HepG2 (cell line): Measurements from ENCODE around the gene PPP1R15B. TPM values are rescaled to one million over a fixed set of nuclear protein-coding genes. Genes with fewer than 3 reads are reported as not detected.

Source experiments
- AKNA ChIP-seq: sonication (generic); formaldehyde crosslinking; IDR thresholded peaks from 2 replicates; pipeline ENCODE4 v1.4.0; 2020; ENCODE audit warnings: missing genetic modification reagents, borderline replicate concordance
- ARID5B ChIP-seq: IDR thresholded peaks from 2 replicates; pipeline ENCODE4 v1.4.0; 2020; ENCODE audit warnings: mild to moderate bottlenecking, missing genetic modification reagents
- ARNTL ChIP-seq: sonication (generic); formaldehyde crosslinking; IDR thresholded peaks from 2 replicates; pipeline ENCODE4 v1.4.0; 2020; ENCODE audit warnings: mild to moderate bottlenecking, missing genetic modification reagents
- CBX1 ChIP-seq: IDR thresholded peaks from one replicate; pipeline ENCODE4 v1.6.1; 2016; ENCODE audit warnings: antibody characterized with exemption, low read depth
- FOXA1 ChIP-seq, 2 experiments: fragments of 450-650 bp in 1 of 2; sonication (generic) in 1 of 2; formaldehyde crosslinking in 1 of 2; IDR thresholded peaks; 2 replicates each; pipeline versions ENCODE4 v1.4.0 to v1.6.1; 2016 to 2020; ENCODE audit warnings: missing genetic modification reagents in 1 of 2
- KLF15 ChIP-seq: sonication (generic); formaldehyde crosslinking; IDR thresholded peaks from 2 replicates; pipeline ENCODE4 v1.8.1; 2023; ENCODE audit warnings: borderline replicate concordance, mild to moderate bottlenecking, inconsistent platforms, missing genetic modification reagents, mixed read lengths
- NPAS2 ChIP-seq: sonication (generic); formaldehyde crosslinking; IDR thresholded peaks from 2 replicates; pipeline ENCODE4 v1.8.0; 2022; ENCODE audit warnings: mild to moderate bottlenecking, missing genetic modification reagents, borderline replicate concordance
- PHF8 ChIP-seq: sonication (generic); formaldehyde crosslinking; IDR thresholded peaks from 2 replicates; pipeline ENCODE4 v1.5.0; 2020; ENCODE audit warnings: missing genetic modification reagents
- PLRG1 ChIP-seq: fragments of 450-650 bp; conservative IDR thresholded peaks from 2 replicates; pipeline ENCODE4 v1.6.1; 2016
- PPARG ChIP-seq: conservative IDR thresholded peaks from 2 replicates; pipeline ENCODE4 v1.6.1; 2016; ENCODE audit warnings: missing biosample characterization, missing genetic modification reagents
- SOX6 ChIP-seq, 2 experiments: fragments of 450-650 bp in 1 of 2; sonication (generic) in 1 of 2; formaldehyde crosslinking in 1 of 2; IDR thresholded peaks; 2 replicates each; pipeline versions ENCODE4 v1.4.0 to v1.6.1; 2017 to 2020; ENCODE audit warnings: antibody characterized with exemption in 1 of 2, mild to moderate bottlenecking in 1 of 2, missing genetic modification reagents in 1 of 2
- TEAD3 ChIP-seq: optimal IDR thresholded peaks from 2 replicates; pipeline ENCODE3; 2016; ENCODE audit warnings: borderline replicate concordance
- TMF1 ChIP-seq: sonication (generic); formaldehyde crosslinking; IDR thresholded peaks from 2 replicates; pipeline ENCODE4 v1.8.1; 2022; ENCODE audit warnings: low read depth, missing genetic modification reagents
- WIZ ChIP-seq: sonication (generic); formaldehyde crosslinking; IDR thresholded peaks from 2 replicates; pipeline ENCODE4 v1.5.1; 2020; ENCODE audit warnings: mild to moderate bottlenecking, missing genetic modification reagents
- ZNF501 ChIP-seq: sonication (generic); formaldehyde crosslinking; IDR thresholded peaks from 2 replicates; pipeline ENCODE4 v1.5.1; 2020; ENCODE audit warnings: mild to moderate bottlenecking, moderate library complexity, missing genetic modification reagents
- ZNF652 ChIP-seq: IDR thresholded peaks from 2 replicates; pipeline ENCODE4 v1.6.1; 2016; ENCODE audit warnings: low read depth, borderline replicate concordance
- ZNF660 ChIP-seq: sonication (generic); formaldehyde crosslinking; IDR thresholded peaks from 2 replicates; pipeline ENCODE4 v1.5.1; 2020; ENCODE audit warnings: mild to moderate bottlenecking, low read depth, missing genetic modification reagents, borderline replicate concordance
- ZSCAN21 ChIP-seq: sonication (generic); formaldehyde crosslinking; IDR thresholded peaks from 2 replicates; pipeline ENCODE4 v1.8.0; 2022; ENCODE audit warnings: mild to moderate bottlenecking, missing genetic modification reagents, moderate library complexity, borderline replicate concordance
- polyA plus RNA-seq, 8 experiments: library from polyadenylated mRNA; depleted of rRNA in 3 of 8; stranded (reverse) in 7 of 8; unstranded in 1 of 8; fragments of >200 nt; fragmentation: Illumina TruSeq in 4 of 8; extraction: Trizol in 4 of 8; gene quantifications; 2 replicates each; pipeline versions ENCODE4 v1.2.1 to v1.2.3, GENCODE V29; 2011 to 2016; ENCODE audit warnings: low read depth in 4 of 8, missing spikeins in 1 of 8, mixed read lengths in 1 of 8; ENCODE audit not compliant: insufficient read depth in 1 of 8
- total RNA-seq, 5 experiments: library from RNA; depleted of rRNA; stranded (reverse); fragments of >200 nt; fragmentation: Illumina TruSeq; extraction: Trizol; gene quantifications; 2 replicates each; pipeline ENCODE4 v1.2.3, GENCODE V29; 2016; ENCODE audit warnings: low read depth in 1 of 5
- TF ChIP-seq, protein P1 (sequence below): sonication (generic); formaldehyde crosslinking; IDR thresholded peaks from 2 replicates; pipeline ENCODE4 v1.4.0; 2020; ENCODE audit warnings: missing genetic modification reagents

The PPP1R15B gene
- total and polyA plus RNA-seq, 2 of the 13 experiments (the other 11 are each of a cell fraction or from before 2014, with no cell fraction given) = 13.4 to 23.8 TPM

DNA sequence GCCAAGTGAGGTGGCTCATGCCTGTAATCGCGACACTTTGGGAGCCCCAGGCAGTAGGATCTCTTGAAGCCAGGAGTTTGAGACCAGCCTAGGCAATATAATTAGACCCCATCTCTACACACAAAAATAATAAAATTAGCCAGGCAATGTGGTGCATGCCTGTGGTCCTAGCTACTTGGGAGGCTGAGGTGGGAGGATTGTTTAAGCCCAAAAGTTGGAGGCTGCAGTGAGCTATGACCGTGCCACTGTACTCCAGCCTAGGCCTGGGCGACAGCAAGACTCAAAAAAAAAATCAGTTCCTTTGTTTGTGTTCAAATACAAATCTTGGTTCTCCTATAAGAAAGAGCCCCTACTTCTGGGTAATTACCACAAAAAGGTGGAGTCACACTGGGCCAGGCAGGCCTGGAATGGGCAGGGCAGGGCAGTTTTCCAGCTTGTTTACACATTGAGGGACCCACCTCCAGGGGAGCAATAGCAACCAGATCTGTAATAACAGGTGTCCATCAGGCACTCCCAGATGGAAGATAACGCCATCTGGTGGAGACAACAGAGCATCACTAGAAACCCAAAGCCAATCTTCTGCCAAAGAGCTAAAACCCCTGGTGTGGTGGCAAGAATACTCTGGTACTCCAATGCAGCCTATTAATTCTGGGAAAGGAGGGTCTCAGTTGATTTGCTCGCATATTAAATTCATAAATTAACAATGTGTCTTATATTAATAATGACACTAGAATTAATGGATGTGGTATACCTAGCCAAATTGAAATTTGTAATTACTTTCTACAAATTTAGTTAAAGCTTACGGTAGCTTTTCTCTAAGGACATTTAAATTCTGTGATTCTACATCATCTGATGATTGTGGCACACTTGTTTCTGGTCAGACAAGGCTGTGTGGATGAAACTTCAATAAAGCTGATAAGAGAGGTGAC lies 13.2 kb downstream of the PPP1R15B start (continued):
- 0 out of 2 replicates have a peak, but pooled peaks have one; percentile 45 for TF ChIP-seq ZNF501 (CRISPR knock-in tag)
- no peak for TF ChIP-seq ZSCAN21 (CRISPR knock-in tag)
- TF ChIP-seq SOX6 (IDR thresholded peaks at IDR 0.05) = no peak
- TF ChIP-seq SOX6 (CRISPR knock-in tag; IDR thresholded peaks at IDR 0.05) = peak; percentile 25
- no peak for TF ChIP-seq ZNF660 (CRISPR knock-in tag)
- no peak for TF ChIP-seq CBX1
- TF ChIP-seq PPARG (CRISPR knock-in tag) = peak; percentile 54
- 0 out of 2 replicates have a peak, but pooled peaks have one; percentile 28 for TF ChIP-seq PHF8
- peak; percentile 77 for TF ChIP-seq ARID5B (CRISPR knock-in tag)
- TF ChIP-seq AKNA (CRISPR knock-in tag) = no peak
- no peak for TF ChIP-seq ARNTL (CRISPR knock-in tag)
- no peak for TF ChIP-seq PLRG1
- TF ChIP-seq ZNF652 (CRISPR knock-in tag) = peak; percentile 20; the same call in 1 of the 2 replicates
- no peak for TF ChIP-seq WIZ (CRISPR knock-in tag)
- peak; percentile 63 for TF ChIP-seq FOXA1 (IDR thresholded peaks at IDR 0.05)
- peak; percentile 97 for TF ChIP-seq FOXA1 (CRISPR knock-in tag; IDR thresholded peaks at IDR 0.05)
- no peak for TF ChIP-seq KLF15 (CRISPR knock-in tag)
- TF ChIP-seq TMF1 = no peak
- TF ChIP-seq, protein P1, sequence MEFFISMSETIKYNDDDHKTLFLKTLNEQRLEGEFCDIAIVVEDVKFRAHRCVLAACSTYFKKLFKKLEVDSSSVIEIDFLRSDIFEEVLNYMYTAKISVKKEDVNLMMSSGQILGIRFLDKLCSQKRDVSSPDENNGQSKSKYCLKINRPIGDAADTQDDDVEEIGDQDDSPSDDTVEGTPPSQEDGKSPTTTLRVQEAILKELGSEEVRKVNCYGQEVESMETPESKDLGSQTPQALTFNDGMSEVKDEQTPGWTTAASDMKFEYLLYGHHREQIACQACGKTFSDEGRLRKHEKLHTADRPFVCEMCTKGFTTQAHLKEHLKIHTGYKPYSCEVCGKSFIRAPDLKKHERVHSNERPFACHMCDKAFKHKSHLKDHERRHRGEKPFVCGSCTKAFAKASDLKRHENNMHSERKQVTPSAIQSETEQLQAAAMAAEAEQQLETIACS (CRISPR knock-in tag) = no peak
- TF ChIP-seq NPAS2 (CRISPR knock-in tag) = no peak
- TF ChIP-seq TEAD3 = peak; percentile 80
